GM12891 (cell line): ENCODE measurements around the gene DDIT3.
A peak's percentile ranks its signal among the peaks of the same experiment; 100 is the strongest.

ENCODE experiments used
- DNase-seq: peaks from one replicate; pipeline ENCODE4 v3.0.0; 2011; ENCODE audit warnings: low spot score; ENCODE audit not compliant: insufficient read length
- FAIRE-seq: peaks from 2 replicates; lab custom pipeline; 2011; peaks lifted over from hg19 to GRCh38; lab: Jason Lieb, UNC
- PAX5 ChIP-seq: IDR thresholded peaks from 2 replicates; pipeline ENCODE4 v1.6.1; 2011; ENCODE audit warnings: low read length, moderate library complexity, mild to moderate bottlenecking; ENCODE audit not compliant: insufficient read depth, severe bottlenecking
- POLR2A ChIP-seq: IDR thresholded peaks from 2 replicates; pipeline ENCODE4 v1.6.1; 2011; ENCODE audit warnings: low read depth, low read length, control low read depth
- POLR2AphosphoS5 ChIP-seq: IDR thresholded peaks from 2 replicates; pipeline ENCODE4 v1.6.1; 2011; ENCODE audit warnings: low read depth, low read length, control low read depth
- POU2F2 ChIP-seq: IDR thresholded peaks from 2 replicates; pipeline ENCODE4 v1.6.1; 2011; ENCODE audit warnings: low read depth, mild to moderate bottlenecking, control low read depth, low read length, moderate library complexity
- SPI1 ChIP-seq: IDR thresholded peaks from 2 replicates; pipeline ENCODE4 v1.6.1; 2011; ENCODE audit warnings: low read depth, low read length, control low read depth
- TAF1 ChIP-seq: IDR thresholded peaks from 2 replicates; pipeline ENCODE4 v1.6.1; 2011; ENCODE audit warnings: low read depth, low read length, control low read depth

Gene DDIT3

GRCh38 chr12:57553343-57554202 is 33.3 kb upstream of the DDIT3 start:
- TF ChIP-seq TAF1 (no peak), POU2F2 (no peak), PAX5 (no peak), POLR2AphosphoS5 (no peak), POLR2A (no peak)
- DNase-seq = no peak
- FAIRE-seq = no peak

- FAIRE-seq (no peak), DNase-seq (no peak)
- TF ChIP-seq SPI1 (no peak), POU2F2 (no peak), TAF1 (no peak), POLR2A (no peak), POLR2AphosphoS5 (no peak), PAX5 (no peak)
These were observed 32.6 kb upstream of the DDIT3 start for GRCh38 chr12:57552835-57553313.

GRCh38 chr12:57552306-57552651 is 32.0 kb upstream of the DDIT3 start:
- TF ChIP-seq POLR2A (no peak), SPI1 (no peak), POU2F2 (no peak), TAF1 (no peak), POLR2AphosphoS5 (no peak), PAX5 (no peak)
- no peak for FAIRE-seq
- DNase-seq = no peak

- FAIRE-seq = no peak
- no peak for DNase-seq
- TF ChIP-seq TAF1 = no peak
- TF ChIP-seq POU2F2 = no peak
- TF ChIP-seq POLR2A = no peak
- TF ChIP-seq PAX5 = no peak
- TF ChIP-seq SPI1 = no peak
- TF ChIP-seq POLR2AphosphoS5 = no peak
These were observed 31.5 kb upstream of the DDIT3 start for GRCh38 chr12:57551637-57552305.

- DNase-seq (no peak), FAIRE-seq (no peak)
- TF ChIP-seq POU2F2 (no peak), SPI1 (no peak), PAX5 (no peak), TAF1 (no peak), POLR2AphosphoS5 (no peak), POLR2A (no peak)
These were observed 30.6 kb upstream of the DDIT3 start for GRCh38 chr12:57550641-57551549.

- no peak for TF ChIP-seq SPI1
- TF ChIP-seq PAX5 = no peak
- no peak for TF ChIP-seq POLR2AphosphoS5
- no peak for TF ChIP-seq POLR2A
- TF ChIP-seq POU2F2 = no peak
- TF ChIP-seq TAF1 = no peak
- FAIRE-seq (peak; percentile 5), DNase-seq (peak; percentile 62)
These were observed 29.8 kb upstream of the DDIT3 start, which contains the start of gene KIF5A for GRCh38 chr12:57549909-57550640. KIF5A (plus strand) TSS chr12:57550044; CDS start chr12:57550272, 228 bp downstream.

GRCh38 chr12:57549203-57549908 is 29.0 kb upstream of the DDIT3 start:
- no peak for TF ChIP-seq SPI1
- TF ChIP-seq POLR2A = no peak
- TF ChIP-seq POU2F2 = no peak
- TF ChIP-seq POLR2AphosphoS5 = no peak
- no peak for TF ChIP-seq PAX5
- no peak for TF ChIP-seq TAF1
- no peak for DNase-seq
- FAIRE-seq = no peak

GRCh38 chr12:57548488-57548887 is 28.2 kb upstream of the DDIT3 start:
- DNase-seq = no peak

More at GRCh38 chr12:57548488-57548887, 28.2 kb upstream of the DDIT3 start:
- no peak for FAIRE-seq
- no peak for TF ChIP-seq POLR2A
